GM13977 (cell line): ENCODE measurements around the gene CFAP91.

Experiments
- DNase-seq: peaks from one replicate; pipeline ENCODE4 v3.0.0; 2012; ENCODE audit warnings: low spot score
- in situ Hi-C: fragments of 300-500 bp; cut with MboI; formaldehyde crosslinking; loops from one replicate; pipeline ENCODE4 v1.12.0; 2022; ENCODE audit warnings: low sequenced_read_pairs, low pct_unique_long_range_greater_than_20kb, mixed read lengths, inconsistent platforms; ENCODE audit not compliant: unreplicated experiment
- TF ChIP-seq, protein P1 (sequence below): IDR thresholded peaks from 2 replicates; pipeline ENCODE4 v1.5.1; 2012; ENCODE audit warnings: mild to moderate bottlenecking, control low read depth; ENCODE audit not compliant: insufficient read depth; ENCODE audit errors: extremely low read depth, missing control alignments

The CFAP91 gene

DNA sequence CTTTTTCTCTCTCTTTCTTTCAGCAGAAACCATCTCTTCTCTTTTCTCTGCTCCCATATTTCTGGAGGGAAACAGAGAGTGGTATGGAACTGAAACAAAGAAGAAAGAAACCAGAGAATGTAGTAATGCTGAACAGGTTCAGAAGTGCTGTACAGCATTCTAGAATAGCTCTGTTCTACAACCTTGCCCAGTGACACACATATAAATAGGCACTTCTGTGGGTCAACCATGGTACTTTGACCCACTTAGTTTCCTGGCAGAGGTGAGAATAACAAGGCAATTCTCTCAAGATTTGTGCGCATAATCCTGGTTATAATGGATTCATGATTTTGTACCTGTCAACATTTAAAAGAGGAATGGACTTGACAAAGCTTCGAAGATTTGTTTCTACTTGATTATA is 12.3 kb downstream of the CFAP91 start:
- no peak for DNase-seq
- TF ChIP-seq, protein P1, sequence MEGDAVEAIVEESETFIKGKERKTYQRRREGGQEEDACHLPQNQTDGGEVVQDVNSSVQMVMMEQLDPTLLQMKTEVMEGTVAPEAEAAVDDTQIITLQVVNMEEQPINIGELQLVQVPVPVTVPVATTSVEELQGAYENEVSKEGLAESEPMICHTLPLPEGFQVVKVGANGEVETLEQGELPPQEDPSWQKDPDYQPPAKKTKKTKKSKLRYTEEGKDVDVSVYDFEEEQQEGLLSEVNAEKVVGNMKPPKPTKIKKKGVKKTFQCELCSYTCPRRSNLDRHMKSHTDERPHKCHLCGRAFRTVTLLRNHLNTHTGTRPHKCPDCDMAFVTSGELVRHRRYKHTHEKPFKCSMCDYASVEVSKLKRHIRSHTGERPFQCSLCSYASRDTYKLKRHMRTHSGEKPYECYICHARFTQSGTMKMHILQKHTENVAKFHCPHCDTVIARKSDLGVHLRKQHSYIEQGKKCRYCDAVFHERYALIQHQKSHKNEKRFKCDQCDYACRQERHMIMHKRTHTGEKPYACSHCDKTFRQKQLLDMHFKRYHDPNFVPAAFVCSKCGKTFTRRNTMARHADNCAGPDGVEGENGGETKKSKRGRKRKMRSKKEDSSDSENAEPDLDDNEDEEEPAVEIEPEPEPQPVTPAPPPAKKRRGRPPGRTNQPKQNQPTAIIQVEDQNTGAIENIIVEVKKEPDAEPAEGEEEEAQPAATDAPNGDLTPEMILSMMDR = no peak
- in situ Hi-C loops = no loop called here

DNA sequence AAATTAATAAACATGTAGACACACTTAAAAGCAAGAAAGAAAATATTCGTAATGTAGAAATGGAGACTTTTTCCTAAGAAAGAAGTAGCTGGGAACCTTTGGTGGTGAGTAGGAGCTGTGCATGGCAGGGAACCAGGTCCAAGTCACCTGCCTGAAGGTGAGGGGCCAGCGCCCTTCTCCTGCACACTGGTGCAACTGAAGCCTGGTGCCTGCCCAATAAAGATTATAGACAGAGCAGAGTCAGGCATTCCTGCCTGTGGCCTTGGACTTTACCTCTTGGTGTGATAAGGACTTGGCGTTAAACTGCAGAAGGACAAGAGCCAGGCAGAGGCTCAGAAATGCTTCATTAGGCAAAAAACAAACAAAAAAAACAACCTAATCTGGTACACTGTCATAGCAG is 14.2 kb downstream of the CFAP91 start:
- in situ Hi-C loops = no loop called here
- TF ChIP-seq, protein P1 = no peak
- no peak for DNase-seq

DNA sequence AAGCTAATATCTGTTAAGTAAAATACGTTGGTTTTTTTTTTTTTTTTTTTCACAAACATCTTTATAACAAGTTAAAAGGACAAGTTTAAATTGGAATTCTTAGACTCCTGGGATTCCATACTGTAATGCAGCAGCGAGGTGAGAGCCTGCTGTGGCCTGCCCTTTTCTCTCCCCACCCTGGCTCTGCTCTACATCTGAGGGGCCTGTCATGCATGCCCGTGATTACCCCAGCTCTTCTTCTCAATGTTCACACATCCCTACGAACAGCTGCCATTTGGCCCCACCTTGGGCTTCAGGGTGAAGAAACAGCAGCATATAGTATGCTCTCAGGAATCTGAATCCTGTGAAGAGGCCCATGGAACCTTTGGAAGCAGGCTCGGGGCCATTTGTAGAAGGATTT is 14.7 kb downstream of the CFAP91 start:
- in situ Hi-C loops = no loop called here
- TF ChIP-seq, protein P1 = no peak
- DNase-seq = no peak

DNA sequence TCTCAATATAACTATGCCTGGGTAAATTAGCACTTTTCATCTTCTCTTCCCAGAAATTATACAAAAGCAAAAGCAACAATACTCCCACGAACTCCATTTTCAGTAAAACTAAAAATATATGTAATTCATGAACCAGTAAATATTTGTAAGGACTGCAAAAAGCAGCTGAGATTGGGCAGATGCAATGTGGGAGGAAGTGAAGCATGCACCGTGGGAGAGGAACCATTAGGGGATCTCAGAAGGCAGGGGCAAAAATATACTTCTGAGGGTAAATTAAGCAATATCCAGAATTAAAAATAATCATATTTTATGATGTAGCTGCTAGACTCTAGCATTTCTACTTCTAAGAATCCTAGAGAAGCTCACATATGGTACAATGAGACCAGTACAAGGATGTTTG is 20.2 kb downstream of the CFAP91 start:
- in situ Hi-C loops = no loop called here
- TF ChIP-seq, protein P1 = no peak
- no peak for DNase-seq

DNA sequence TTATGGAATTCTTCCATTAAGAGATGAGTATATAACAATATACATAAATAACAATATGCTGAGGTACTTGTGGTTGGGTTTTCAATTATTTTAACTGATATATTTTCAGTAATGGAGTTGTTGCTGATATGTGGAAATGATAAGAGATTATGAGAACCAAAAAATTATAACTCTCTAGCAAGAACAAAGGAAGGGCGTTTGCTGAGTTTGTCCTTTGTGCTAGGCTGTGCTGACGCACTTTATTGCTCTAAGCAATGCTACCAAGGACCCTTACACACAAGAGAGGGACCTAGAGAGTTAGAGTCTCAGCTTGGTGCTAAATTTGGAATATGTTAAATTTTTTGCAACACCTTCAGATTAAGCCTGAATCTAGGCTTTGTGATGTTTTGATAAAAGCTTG is 24.1 kb downstream of the CFAP91 start:
- no peak for DNase-seq
- TF ChIP-seq, protein P1 = no peak
- in situ Hi-C loops = no loop called here

DNA sequence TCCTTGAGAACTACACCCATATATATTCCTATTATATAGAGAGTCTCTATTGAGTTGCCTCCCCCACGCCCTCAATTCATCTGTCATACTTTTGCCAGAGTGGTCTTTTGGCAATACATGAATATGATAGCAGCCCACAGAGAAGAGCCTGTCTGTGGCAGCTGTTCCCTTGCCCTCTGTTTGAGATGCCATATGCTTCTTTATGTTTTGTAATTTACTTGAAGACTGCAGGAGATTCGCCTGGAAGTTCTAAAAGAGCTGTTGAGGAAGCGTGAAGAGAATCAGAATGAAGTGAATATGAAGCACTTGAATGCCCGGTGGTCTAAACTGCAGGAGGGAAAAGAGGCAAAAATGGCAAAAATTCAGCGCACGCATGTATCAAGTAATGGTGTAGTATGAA is 27.2 kb downstream of the CFAP91 start:
- in situ Hi-C loops = no loop called here
- TF ChIP-seq, protein P1 = no peak
- no peak for DNase-seq
